CD4-positive, alpha-beta T cell treated with Interleukin-1 beta for 1 hour (primary cell): Measurements from ENCODE around the gene PC.

Source experiments
- DNase-seq, 2 donors: peaks; one replicate each; pipeline ENCODE4 v3.0.0-alpha.2; 2020 to 2022

PC gene

GRCh38 chr11:66851698-66852465, 106.3 kb downstream of the PC start:
- DNase-seq, result peak; percentile 26 to 43

GRCh38 chr11:66851239-66851596, 107.0 kb downstream of the PC start:
- DNase-seq, result no peak

- DNase-seq, result no peak
Observed at GRCh38 chr11:66850588-66851238, 107.5 kb downstream of the PC start.

- no peak for DNase-seq
Observed at GRCh38 chr11:66850235-66850587, 108.0 kb downstream of the PC start.

GRCh38 chr11:66849501-66850234, 108.5 kb downstream of the PC start:
- no peak for DNase-seq

GRCh38 chr11:66848671-66849500, 109.3 kb downstream of the PC start:
- no peak for DNase-seq

- no peak for DNase-seq
Observed at GRCh38 chr11:66847461-66848232, 110.5 kb downstream of the PC start.

GRCh38 chr11:66846671-66847091, 111.5 kb downstream of the PC start:
- no peak for DNase-seq

GRCh38 chr11:66845876-66846212, 112.3 kb downstream of the PC start:
- no peak for DNase-seq

- no peak for DNase-seq
Observed at GRCh38 chr11:66845143-66845875, 112.9 kb downstream of the PC start.

GRCh38 chr11:66844496-66845142, 113.6 kb downstream of the PC start:
- no peak for DNase-seq

GRCh38 chr11:66843776-66844495, 114.2 kb downstream of the PC start:
- DNase-seq, result no peak

GRCh38 chr11:66842896-66843775, 115.0 kb downstream of the PC start, which contains the start of gene RCE1:
TSS of gene RCE1 (plus strand) at chr11:66843441. CDS start at chr11:66843456, 15 bp downstream.
- DNase-seq, result peak; percentile 92 to 93

GRCh38 chr11:66842501-66842895, 115.7 kb downstream of the PC start:
- no peak for DNase-seq

- DNase-seq, result no peak
Observed at GRCh38 chr11:66841861-66842260, 116.3 kb downstream of the PC start.

- DNase-seq, result no peak
Observed at GRCh38 chr11:66840317-66841091, 117.7 kb downstream of the PC start.

GRCh38 chr11:66835768-66836405, 122.3 kb downstream of the PC start:
- DNase-seq, result no peak

GRCh38 chr11:66834943-66835342, 123.2 kb downstream of the PC start:
- DNase-seq, result no peak
